ENCODE results near the gene CD300H. TPM values are rescaled to one million over a fixed set of nuclear protein-coding genes. Genes with fewer than 3 reads are reported as not detected.
"Not testable (repeated sequence)": the region's sequence is repeated elsewhere in the genome, so short reads cannot be mapped to it uniquely, and the experiment has no call there.

CD300H gene
- polyA plus RNA-seq, 3 donors: 0.57 TPM; not detected in 2

DNA sequence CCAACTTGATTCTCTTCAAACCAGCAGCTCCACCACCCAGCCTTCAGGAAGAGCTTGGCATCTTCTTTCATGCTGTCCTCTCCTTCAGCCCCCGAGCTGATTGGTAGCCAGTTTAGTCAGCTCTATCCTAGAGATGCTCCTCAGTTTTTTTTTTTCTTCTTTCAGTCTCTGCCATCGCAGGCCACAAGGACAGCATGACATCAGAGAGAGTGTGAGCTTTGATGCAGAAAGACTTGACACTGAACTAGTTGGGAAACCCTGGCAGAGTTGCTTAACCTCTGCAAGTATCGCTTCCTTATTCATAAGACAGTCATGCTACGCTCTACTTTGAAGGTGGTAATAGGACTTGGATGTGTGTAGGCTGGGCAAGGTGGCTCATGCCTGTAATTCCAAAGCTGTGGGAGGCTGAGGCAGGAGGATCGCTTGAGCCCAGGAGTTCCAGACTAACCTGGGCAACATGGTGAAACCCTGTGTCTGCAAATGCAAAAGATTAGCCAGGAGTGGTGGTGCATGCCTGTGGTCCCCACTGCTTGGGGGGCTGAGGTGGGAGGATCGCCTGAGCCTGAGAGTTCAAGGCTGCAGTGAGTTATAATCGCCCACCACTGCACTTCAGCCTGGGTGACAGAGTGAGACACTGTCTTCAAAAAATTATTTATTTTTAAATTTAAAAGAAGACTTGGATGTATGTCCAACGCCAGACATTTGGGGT lies 38.7 kb downstream of the CD300H start:
- DNase-seq (ENCODE audit: low read depth in 3 of 3, low spot score in 2 of 3): no peak

DNA sequence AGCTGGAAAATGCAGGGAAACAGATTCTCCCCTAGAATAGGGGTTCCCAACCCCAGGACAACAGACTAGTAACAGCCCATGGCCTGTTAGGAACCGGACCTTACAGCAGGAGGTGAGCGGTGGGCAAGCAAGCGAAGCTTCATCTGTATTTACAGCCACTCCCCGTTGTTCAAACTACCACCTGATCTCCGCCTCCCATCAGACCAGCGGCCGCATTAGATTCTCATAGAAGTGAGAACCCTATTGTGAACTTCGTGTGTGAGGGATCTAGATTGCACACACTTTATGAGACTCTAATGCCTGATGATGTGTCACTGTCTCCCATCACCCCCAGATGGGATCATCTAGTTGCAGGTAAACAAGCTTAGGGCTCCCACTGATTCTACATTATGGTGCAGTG lies 39.6 kb downstream of the CD300H start:
- no peak for DNase-seq (ENCODE audit: low read depth in 3 of 3, low spot score in 2 of 3)

DNA sequence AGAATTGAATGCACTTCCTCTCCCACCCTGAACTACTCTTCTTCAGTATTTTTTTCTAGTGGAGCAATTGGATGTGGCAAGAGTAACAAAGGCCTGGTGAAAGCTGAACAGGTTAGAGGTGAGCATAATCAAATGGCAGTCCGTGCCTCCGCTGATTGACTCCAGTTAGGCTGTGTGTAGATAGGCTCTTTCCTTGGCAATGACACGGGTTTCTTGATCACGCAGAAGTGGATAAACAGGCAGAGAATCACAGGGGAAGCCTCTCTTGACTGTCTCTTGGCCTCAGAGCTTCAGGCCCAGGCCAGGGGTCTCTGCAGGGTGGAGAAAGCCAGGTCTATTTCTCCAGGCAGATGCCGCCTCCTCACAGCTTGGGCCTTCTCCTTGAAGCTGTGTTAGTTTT lies 40.2 kb downstream of the CD300H start:
- DNase-seq (ENCODE audit: low read depth in 3 of 3, low spot score in 2 of 3): no peak

DNA sequence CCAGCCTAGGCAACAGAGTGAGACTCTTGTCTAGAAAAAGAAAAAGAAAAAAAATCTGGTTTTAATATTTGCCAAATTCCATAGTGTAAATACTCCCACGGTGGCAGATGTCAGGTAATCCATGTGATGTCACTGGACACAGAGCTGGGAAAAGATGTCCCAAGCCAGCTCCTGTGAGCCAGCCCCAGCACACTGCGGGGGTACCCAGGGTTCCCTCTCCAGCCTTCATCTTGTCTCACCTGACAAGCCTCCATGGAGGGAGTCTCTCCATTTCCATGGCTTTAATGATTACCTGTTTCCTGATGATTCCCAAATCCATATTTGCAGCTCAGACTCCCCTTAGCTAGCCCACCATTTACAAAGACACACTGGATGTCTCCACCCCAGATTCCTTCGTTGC lies 40.6 kb downstream of the CD300H start:
- DNase-seq (ENCODE audit: low read depth in 3 of 3, low spot score in 2 of 3): no peak

DNA sequence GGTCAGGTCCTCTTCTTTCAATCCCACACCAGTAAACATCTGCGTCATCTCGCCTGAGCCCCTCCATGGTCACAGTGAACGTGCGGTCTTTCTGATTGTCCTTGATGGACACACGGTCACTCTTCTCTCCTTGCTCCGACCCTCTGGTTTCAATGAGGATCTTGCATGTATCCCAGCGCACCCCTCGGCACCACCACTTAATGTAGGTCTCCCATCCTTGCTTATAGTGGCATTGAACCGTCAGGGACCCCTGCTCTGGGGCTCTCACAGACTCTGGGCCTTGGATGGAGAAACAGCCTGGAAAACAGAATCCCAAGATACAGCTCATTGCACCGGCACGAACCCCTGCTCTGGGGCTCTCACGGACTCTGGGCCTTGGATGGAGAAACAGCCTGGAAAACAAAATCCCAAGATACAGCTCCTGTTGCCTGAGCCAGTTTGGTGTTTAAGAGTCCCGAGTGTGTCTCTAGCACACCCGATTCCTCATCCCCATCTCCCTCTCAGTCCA lies 41.5 kb downstream of the CD300H start:
- no peak for DNase-seq (ENCODE audit: low read depth in 3 of 3, low spot score in 2 of 3)

DNA sequence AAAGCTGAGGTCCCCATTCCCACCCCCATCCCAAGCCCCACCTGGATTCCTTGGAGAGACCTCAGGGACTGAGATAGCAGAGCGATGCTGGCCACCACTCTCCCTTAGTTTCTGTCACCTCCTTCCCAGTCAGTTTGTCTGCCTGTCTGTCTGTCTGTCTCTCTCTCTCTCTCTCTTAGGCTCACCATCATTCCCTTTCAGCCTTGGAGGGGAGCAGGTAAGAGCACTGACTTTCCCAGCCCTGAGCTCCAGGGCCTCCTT lies 41.9 kb downstream of the CD300H start:
- DNase-seq (ENCODE audit: low read depth in 3 of 3, low spot score in 2 of 3): no peak

DNA sequence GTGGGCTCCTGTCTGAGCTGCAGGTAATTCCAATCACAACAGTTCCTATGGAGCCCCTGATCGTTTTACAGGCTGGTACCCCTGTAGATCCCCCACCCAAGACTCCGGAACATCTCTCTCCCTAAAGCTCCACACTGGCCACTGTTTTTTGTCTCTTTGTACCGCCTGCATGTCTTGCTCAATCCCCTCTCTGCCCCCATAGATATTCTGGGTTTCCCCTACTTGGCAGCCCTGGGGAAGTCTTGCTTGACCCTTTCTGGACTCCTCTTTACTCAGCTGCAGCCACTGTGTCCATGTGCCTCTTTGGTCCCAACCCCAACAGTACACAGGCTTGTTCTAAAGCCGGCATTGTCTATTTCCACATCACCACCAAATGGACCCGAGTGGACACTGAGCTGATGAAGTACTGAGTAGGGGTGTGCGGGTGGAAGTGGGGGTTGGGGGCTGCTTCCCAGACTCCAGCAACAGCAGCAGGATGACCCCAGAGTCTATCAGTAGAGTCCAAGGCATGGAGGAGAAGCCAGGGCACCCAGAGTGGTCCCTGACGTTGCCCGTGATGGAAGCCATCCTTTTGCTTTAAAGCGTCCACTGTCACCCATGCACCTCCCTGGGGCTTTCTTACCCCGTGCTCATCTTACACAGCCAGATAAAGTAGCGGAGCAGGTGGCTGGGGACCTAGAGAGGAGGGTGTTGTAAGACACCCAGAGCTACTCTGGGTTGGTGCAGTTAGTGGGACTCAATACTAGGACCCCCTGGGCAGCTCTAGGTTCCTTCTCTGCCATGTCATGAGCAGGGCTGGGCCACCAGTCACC lies 42.5 kb downstream of the CD300H start:
- DNase-seq (ENCODE audit: low read depth in 3 of 3, low spot score in 2 of 3): no peak

DNA sequence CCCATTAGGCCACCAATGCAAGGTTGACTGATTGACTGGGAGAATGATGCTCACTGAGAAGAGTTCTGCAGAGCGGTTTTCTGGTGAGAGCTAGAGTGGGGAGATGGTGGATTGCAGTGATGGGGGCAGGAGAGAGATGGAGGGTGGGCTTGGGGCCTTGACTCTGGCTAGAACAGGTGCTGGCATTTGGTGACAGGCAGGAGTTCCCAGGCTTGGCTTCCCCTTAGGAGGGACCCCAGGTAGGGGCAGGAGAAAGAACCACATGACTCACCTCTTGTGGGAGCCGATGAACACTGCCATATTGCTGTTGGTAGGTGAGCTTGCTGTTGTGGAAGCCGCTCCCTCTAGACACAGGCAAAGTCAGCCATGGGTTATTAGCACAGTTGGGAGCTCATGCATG lies 44.0 kb downstream of the CD300H start:
- DNase-seq (ENCODE audit: low read depth in 3 of 3, low spot score in 2 of 3): no peak

DNA sequence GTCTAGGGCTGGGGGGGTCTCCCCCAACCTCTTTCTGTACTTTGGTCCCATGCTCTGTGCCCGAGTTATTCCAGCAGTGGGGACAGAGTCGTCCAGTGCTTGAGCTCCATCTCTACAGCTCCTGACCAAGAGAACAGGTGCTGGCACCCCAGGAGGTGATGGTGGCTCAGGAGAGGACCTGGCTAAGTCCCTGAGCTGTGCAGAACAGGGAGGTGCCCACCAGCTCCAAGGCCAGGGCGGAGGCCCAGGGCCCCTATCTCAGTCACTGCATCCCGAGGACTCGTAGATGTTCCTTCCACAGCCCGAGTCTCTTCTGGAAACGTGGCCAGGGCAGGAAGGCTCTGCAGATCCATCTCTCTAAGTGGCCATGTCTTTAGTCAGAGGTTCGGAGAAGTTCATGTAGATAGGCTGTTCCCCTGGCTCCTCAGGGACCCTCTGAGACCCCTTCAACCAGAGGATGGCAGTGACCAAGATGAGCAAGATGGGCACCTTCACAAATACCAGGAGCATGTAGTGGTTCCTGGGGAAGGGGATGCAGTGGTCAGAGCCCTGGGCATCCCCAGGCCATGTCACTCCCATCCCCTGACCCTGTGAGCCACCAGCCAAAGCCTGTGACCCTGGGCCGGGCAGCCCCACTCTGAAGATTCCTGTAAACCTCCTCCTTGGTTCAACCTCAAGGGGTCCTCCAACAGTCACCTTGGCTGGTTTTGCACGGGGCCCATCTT lies 44.8 kb downstream of the CD300H start:
- no peak for DNase-seq (ENCODE audit: low read depth in 3 of 3, low spot score in 2 of 3)

DNA sequence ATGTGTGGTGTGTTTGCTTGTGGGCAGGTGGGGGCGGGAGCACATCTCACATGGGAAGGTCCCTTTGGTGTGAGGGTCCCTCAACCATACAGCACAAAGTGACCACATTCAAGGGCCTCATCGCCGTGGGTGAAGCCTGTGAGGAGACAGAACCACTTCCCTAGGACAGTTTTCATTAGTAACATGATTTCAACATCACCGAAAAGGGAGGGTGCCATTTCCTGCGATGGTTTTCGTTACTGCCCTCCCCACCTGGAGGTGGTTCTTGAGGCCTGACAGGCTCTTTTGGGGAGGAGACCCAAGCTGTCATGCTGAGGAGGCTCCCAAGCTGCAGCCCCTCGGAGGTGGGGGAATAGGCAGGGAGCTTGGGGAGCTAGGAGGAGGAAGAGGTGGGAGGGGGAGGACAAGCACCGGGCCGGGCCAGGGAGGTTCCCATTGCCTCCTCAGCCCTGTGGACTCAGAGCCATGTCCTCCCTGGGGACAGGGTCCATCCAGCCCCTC lies 45.6 kb downstream of the CD300H start:
- DNase-seq (ENCODE audit: low read depth in 3 of 3, low spot score in 2 of 3): no peak

DNA sequence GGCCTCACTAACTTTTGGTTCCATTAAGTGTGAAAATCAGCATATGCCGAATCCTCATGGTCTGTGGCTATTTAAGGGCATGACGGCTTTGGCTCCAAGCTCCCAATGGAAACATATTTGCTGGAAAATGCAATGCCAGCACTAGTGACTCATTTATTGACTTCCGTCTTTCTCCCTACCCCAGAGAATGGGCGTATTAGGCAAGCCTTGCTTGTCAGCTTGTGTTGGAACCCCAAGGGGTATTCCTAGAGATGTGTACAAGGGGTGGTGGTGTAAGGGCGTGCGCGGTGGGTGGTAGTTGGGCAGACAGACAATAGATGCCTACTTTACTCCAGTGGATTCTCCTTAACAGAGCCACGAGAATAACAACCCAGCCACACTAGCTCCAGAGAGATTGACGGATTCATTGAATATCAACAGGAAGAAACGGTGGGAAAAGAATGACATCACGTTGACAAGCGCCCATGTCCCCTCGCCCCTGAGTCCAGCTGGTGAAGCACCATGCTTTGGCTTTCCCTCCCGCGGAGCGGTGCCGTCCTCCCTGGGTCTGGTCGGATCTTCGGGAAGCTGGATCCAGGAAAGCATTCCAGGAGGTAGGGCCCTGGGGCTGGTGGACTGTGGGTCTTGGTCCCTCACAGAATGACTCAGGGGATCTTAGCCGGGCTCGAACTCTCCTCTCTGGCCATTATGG lies 46.4 kb downstream of the CD300H start:
- no peak for DNase-seq (ENCODE audit: low read depth in 3 of 3, low spot score in 2 of 3)

DNA sequence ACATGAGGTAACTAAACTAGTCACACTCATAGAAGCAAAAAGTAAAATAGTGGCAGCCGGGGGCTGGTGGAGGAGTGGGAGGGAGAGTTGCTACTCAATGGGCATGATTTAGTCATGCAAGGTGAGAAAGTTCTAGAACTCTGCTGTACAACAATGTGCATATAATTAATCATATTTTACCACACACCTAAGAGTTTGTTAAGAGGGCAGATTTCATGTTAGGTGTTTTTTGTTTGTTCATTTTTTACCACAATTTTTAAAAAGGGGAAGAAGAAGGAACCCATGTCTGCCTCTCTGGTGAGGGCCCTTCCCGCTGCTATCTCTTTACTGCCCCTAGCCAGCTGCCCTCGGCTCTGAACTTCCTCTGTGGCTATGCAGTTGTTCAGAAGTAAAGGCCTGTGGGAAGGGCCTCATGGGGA lies 47.3 kb downstream of the CD300H start:
- no peak for DNase-seq (ENCODE audit: low read depth in 3 of 3, low spot score in 2 of 3)

DNA sequence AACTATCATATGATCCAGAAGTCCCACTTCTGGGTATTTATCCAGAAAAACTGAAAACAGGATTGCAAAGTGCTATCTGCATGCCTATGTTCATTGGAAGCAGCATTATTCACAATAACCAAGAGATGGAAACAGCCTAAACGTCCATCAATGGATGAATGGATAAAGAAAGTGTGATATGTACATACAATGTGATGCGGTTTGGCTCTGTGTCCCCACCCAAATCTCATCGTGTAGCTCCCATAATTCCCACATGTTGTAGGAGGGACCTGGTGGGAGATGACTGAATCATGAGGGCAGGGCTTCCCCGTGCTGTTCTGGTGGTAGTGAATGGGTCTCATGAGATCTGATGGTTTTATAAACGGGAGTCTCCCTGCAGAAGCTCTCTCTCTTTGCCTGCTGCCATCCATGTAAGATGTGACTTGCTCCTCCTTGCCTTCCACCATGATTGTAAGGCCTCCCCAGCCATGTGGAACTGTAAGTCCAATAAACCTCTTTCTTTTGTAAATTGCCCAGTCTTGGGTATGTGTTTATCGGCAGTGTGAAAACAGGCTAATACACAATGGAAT lies 48.8 kb downstream of the CD300H start:
- DNase-seq (ENCODE audit: low read depth in 3 of 3, low spot score in 2 of 3): not testable (repeated sequence)

DNA sequence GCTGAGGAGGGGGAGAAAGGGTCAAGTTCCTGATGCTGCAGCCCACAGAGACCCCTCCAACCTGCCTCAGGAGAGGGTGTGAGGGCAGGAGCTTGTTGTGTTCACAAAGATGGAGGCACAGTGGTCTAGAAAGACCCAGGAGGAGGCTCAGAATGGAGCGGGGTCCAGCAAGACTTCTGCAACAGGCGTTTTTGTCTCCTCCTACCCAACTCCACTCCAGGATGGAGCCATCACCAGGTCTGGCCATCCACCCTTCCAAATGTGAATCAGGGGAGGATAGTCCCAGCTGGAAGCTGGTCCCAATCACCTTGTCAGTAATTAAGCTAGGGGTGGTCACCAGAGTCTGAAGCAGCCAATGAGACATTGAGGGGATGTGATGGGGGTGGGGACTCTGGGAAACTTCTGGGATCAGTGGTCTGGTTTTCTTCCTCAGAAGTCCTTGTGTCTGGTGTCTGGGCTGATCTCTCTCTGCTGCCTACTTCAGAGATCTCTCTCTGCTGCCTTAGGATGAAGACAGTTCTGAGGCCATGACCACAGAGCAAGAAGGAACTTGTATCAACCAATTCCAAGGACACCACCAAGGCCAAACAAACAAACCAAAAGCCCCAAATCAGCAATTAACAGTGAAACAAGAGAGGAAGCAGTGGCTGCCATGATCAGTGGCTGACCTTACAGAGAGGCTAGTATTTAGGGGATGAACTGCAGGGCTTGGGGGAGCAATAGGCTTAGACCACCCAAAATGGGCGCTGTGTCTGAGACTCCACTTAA lies 50.6 kb downstream of the CD300H start:
- DNase-seq (ENCODE audit: low read depth in 3 of 3, low spot score in 2 of 3): no peak

DNA sequence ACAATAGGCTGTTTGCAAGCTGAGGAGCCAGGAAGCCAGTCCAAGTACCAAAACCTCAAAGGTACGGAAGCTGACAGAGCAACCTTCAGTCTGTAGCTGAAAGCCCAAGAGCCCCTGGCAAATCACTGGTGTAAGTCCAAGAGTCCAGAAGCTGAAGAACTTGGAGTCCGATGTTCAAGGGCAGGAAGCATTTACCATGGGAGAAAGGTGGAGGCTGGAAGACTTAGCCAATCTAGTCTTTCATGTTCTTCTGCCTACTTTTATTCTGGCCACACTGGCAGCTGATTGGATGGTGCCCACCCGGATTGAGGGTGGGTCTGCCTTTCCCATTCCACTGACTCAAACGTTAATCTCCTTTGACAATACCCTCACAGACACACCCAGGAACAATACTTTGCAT lies 51.4 kb downstream of the CD300H start:
- no peak for DNase-seq (ENCODE audit: low read depth in 3 of 3, low spot score in 2 of 3)

DNA sequence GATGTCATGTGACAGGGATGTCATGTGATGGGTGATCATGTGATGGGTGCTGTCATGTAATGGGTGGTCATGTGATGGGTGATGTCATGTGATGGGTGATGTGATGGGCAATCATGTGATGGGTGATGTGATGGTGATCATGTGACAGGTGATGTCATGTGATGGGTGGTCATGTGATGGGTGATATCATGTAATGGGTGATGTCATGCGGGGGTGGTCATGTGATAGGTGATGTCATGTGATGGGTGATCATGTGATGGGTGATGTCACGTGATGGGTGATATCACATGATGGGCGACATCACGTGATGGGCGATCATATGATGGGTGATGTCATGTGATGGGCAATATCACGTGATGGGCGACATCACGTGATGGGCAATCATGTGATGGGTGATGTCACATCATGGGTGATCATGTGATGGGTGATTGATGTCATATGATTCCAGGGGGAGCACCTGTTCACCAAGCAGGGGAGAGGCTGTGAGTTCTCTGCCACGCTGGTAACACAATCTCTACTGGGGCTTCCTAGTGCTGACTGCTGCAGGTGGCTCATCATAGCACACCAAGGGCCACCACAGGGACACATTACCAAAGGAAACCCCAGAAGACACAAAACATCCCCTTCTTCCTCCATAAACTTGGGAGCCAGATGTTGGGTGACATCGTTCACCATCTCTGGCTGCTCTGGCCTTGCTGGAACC lies 52.5 kb downstream of the CD300H start:
- DNase-seq (ENCODE audit: low read depth in 3 of 3, low spot score in 2 of 3): no peak

DNA sequence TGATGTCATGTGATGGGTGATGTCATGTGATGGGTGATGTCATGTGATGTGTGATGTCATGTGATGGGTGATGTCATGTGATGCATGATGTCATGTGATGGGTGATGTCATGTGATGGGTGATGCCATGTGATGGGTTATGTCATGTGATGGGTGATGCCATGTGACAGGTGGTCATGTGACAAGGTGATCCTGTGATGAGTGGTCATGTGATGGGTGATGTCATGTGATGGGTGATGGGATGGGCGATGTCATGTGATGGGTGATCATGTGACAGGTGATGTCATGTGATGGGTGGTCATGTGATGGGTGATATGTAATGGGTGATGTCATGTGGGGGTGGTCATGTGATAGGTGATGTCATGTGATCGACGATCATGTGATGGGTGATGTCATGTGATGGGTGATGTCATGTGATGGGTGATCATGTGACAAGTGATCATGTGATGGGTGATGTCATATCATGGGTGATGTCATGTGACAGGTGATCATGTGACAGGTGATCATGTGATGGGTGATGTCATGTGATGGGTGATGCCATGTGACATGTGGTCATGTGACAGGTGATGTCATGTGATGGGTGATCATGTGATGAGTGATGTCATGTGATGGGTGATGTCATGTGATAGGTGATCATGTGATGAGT lies 53.2 kb downstream of the CD300H start:
- DNase-seq (ENCODE audit: low read depth in 3 of 3, low spot score in 2 of 3): peak in 1 of 3 donors; percentile 40

DNA sequence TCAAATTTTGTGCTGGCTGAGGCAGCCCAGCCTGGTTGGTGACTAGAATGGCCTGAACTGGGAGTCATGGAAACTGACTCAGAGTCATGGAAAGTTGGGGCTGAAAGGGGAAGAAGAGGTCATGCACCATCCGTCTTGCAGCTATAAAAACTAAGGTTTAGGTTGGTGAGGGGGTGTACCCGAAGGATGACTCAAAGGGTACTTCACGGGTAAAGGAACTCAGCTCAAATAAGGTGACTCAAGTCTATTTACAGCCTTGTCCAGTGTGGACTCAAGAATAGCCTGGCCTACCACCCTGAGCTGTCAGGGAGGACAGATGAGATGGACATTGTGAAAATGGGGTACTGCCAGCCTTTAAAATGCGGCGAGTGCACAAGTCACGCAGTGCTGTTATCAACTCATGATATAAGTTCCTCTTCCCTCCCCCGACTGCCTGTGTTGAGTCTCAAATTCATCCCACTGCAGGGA lies 54.7 kb downstream of the CD300H start:
- no peak for DNase-seq (ENCODE audit: low read depth in 3 of 3, low spot score in 2 of 3)

DNA sequence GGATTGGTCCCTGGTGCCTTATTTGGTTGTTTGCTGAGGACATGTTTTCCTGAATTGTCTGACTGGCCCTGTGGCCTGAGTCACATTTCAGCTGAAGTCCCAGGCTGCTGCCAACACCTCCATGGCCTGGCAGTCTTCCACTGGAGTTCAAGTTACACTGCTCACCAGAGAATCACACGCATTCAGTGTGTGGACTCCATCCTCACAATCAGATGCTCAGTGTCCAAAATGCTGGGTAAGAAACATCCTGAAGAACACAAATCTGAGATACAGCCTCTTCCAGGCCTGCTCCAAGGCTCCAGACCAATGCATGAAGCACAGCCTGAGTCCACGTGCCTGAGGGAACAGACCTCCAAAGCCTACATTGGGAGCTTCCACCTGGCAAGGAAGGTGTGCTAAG lies 55.3 kb downstream of the CD300H start:
- no peak for DNase-seq (ENCODE audit: low read depth in 3 of 3, low spot score in 2 of 3)
